IgD-negative memory B cell (primary cell): ENCODE measurements around the gene PRCD. TPM values are rescaled to one million over a fixed set of nuclear protein-coding genes. Genes with fewer than 3 reads are reported as not detected.
"Not testable (repeated sequence)": the region's sequence is repeated elsewhere in the genome, so short reads cannot be mapped to it uniquely, and the experiment has no call there.

Experiments used
- H3K27ac Mint-ChIP-seq, 3 donors: one replicate each; pipeline ENCODE4 v1.8.0; 2020 to 2022; ENCODE audit warnings: mild to moderate bottlenecking in 3 of 3, mixed read lengths in 3 of 3, moderate library complexity in 1 of 3
- H3K27me3 Mint-ChIP-seq: one replicate; pipeline ENCODE4 v1.8.0; 2021; ENCODE audit warnings: mixed read lengths
- H3K36me3 Mint-ChIP-seq: one replicate; pipeline ENCODE4 v1.8.0; 2020; ENCODE audit warnings: mild to moderate bottlenecking, mixed read lengths
- H3K4me1 Mint-ChIP-seq, 3 donors: one replicate each; pipeline ENCODE4 v1.8.0; 2020 to 2022; ENCODE audit warnings: mixed read lengths in 3 of 3, mild to moderate bottlenecking in 1 of 3
- H3K4me3 Mint-ChIP-seq, 4 donors: one replicate each; pipeline ENCODE4 v1.8.0; 2020 to 2022; ENCODE audit warnings: mild to moderate bottlenecking in 4 of 4, mixed read lengths in 4 of 4, moderate library complexity in 3 of 4
- H3K9me3 Mint-ChIP-seq, 3 donors: one replicate each; pipeline ENCODE4 v1.8.0; 2020 to 2021; ENCODE audit warnings: mixed read lengths in 3 of 3, mild to moderate bottlenecking in 1 of 3
- polyA plus RNA-seq: library from polyadenylated mRNA; unstranded; fragments of 300-500 nt; fragmentation: Illumina TruSeq; gene quantifications from one replicate; pipeline ENCODE4 v1.2.3, GENCODE V29; 2021

PRCD gene
- polyA plus RNA-seq, 1 donor from 2014 or later, result 24.4 TPM

- Mint-ChIP-seq H3K36me3 (peaks cover 10% of the 10 kb centered on the region), H3K27ac (peak overlapping the region; percentile 0 to 99 (median 90)), H3K9me3 (no peaks in the 10 kb centered on the region), H3K4me1 (peaks cover 35 to 49% (median 36%) of the 10 kb centered on the region in 3 donors), H3K27me3 (no peaks in the 10 kb centered on the region), H3K4me3 (peak overlapping the region; percentile 94 to 100 (median 99))
Measured at GRCh38 chr17:76500074-76500746, 39.6 kb upstream of the PRCD start.

GRCh38 chr17:76500747-76501017 is 39.2 kb upstream of the PRCD start:
- Mint-ChIP-seq H3K36me3 (peaks cover 10% of the 10 kb centered on the region), H3K27me3 (no peaks in the 10 kb centered on the region), H3K4me3 (peak overlapping the region; percentile 94 to 100 (median 99)), H3K4me1 (peaks cover 31 to 47% (median 34%) of the 10 kb centered on the region in 3 donors), H3K27ac (peak overlapping the region; percentile 0 to 99 (median 90)), H3K9me3 (no peaks in the 10 kb centered on the region)

- Mint-ChIP-seq H3K36me3 (peaks cover 10% of the 10 kb centered on the region), H3K27me3 (no peaks in the 10 kb centered on the region), H3K9me3 (no peaks in the 10 kb centered on the region), H3K27ac (peak within 1 kb of the TSS; percentile 93 to 99 (median 94)), H3K4me3 (peak within 1 kb of the TSS; percentile 95 to 100 (median 99)), H3K4me1 (peaks cover 26 to 43% (median 29%) of the 10 kb centered on the region in 3 donors)
Measured at GRCh38 chr17:76501018-76501826, 38.6 kb upstream of the PRCD start, which contains the start of gene RHBDF2. RHBDF2 (minus strand) TSS chr17:76501423; CDS start chr17:76481524, 19,899 bp downstream.

GRCh38 chr17:76501827-76502307 is 38.0 kb upstream of the PRCD start:
- peak overlapping the region; percentile 93 to 96 (median 94) for H3K27ac Mint-ChIP-seq
- no peaks in the 10 kb centered on the region for H3K9me3 Mint-ChIP-seq
- H3K36me3 Mint-ChIP-seq, result peaks cover 10% of the 10 kb centered on the region
- peaks cover 24 to 41% (median 28%) of the 10 kb centered on the region in 3 donors for H3K4me1 Mint-ChIP-seq
- H3K4me3 Mint-ChIP-seq, result peak overlapping the region; percentile 95 to 99 (median 98)
- H3K27me3 Mint-ChIP-seq, result no peaks in the 10 kb centered on the region

- Mint-ChIP-seq H3K36me3 (peaks cover 7% of the 10 kb centered on the region), H3K27ac (peak overlapping the region; percentile 93 to 96 (median 94)), H3K27me3 (no peaks in the 10 kb centered on the region), H3K9me3 (no peaks in the 10 kb centered on the region), H3K4me3 (peak overlapping the region; percentile 23 to 99 (median 43)), H3K4me1 (peaks cover 17 to 33% (median 24%) of the 10 kb centered on the region in 3 donors)
Measured at GRCh38 chr17:76502341-76503211, 37.3 kb upstream of the PRCD start.

- H3K27ac Mint-ChIP-seq, result peak overlapping the region; percentile 2 to 88 (median 85)
- H3K4me1 Mint-ChIP-seq, result peaks cover 11 to 23% (median 21%) of the 10 kb centered on the region in 3 donors
- H3K36me3 Mint-ChIP-seq, result peaks cover 3% of the 10 kb centered on the region
- peak overlapping the region in 3 of 4 donors; percentile 55 to 94 (median 86) for H3K4me3 Mint-ChIP-seq
- H3K27me3 Mint-ChIP-seq, result no peaks in the 10 kb centered on the region
- no peaks in the 10 kb centered on the region for H3K9me3 Mint-ChIP-seq
Measured at GRCh38 chr17:76504117-76504516, 35.7 kb upstream of the PRCD start.

- peaks cover 6 to 23% (median 22%) of the 10 kb centered on the region in 3 donors for H3K4me1 Mint-ChIP-seq
- no peaks in the 10 kb centered on the region for H3K9me3 Mint-ChIP-seq
- H3K36me3 Mint-ChIP-seq, result no peaks in the 10 kb centered on the region
- peak overlapping the region in 3 of 4 donors; percentile 10 to 37 (median 28) for H3K4me3 Mint-ChIP-seq
- H3K27me3 Mint-ChIP-seq, result no peaks in the 10 kb centered on the region
- H3K27ac Mint-ChIP-seq, result peak overlapping the region in 1 of 3 donors; percentile 54
Measured at GRCh38 chr17:76506408-76507345, 33.2 kb upstream of the PRCD start.

GRCh38 chr17:76508472-76509063 is 31.3 kb upstream of the PRCD start:
- H3K27ac Mint-ChIP-seq, result peak overlapping the region in 1 of 3 donors; percentile 63
- not testable (repeated sequence) for H3K27me3 Mint-ChIP-seq, H3K4me3 Mint-ChIP-seq, H3K9me3 Mint-ChIP-seq, H3K36me3 Mint-ChIP-seq
- H3K4me1 Mint-ChIP-seq, result peaks cover 5 to 18% (median 11%) of the 10 kb centered on the region in 3 donors

- peaks cover 7 to 25% (median 20%) of the 10 kb centered on the region in 3 donors for H3K4me1 Mint-ChIP-seq
- H3K27me3 Mint-ChIP-seq, result no peaks in the 10 kb centered on the region
- no peaks in the 10 kb centered on the region for H3K9me3 Mint-ChIP-seq
- H3K36me3 Mint-ChIP-seq, result no peaks in the 10 kb centered on the region
- H3K27ac Mint-ChIP-seq, result no peak overlapping the region
- no peak overlapping the region for H3K4me3 Mint-ChIP-seq
Measured at GRCh38 chr17:76510831-76511244, 29.0 kb upstream of the PRCD start.

GRCh38 chr17:76511668-76512365 is 28.0 kb upstream of the PRCD start:
- Mint-ChIP-seq H3K27me3 (no peaks in the 10 kb centered on the region), H3K9me3 (no peaks in the 10 kb centered on the region), H3K4me3 (no peak overlapping the region), H3K27ac (peak overlapping the region in 1 of 3 donors; percentile 52), H3K36me3 (no peaks in the 10 kb centered on the region), H3K4me1 (peaks cover 7 to 23% (median 20%) of the 10 kb centered on the region in 3 donors)

- H3K9me3 Mint-ChIP-seq, result no peaks in the 10 kb centered on the region
- H3K27ac Mint-ChIP-seq, result peak overlapping the region; percentile 42 to 96 (median 60)
- peaks cover 7 to 22% (median 20%) of the 10 kb centered on the region in 3 donors for H3K4me1 Mint-ChIP-seq
Measured at GRCh38 chr17:76512366-76513305, 27.2 kb upstream of the PRCD start.

GRCh38 chr17:76513306-76513692 is 26.5 kb upstream of the PRCD start:
- peak overlapping the region in 1 of 4 donors; percentile 43 for H3K4me3 Mint-ChIP-seq
- H3K27ac Mint-ChIP-seq, result peak overlapping the region; percentile 42 to 96 (median 60)
- H3K27me3 Mint-ChIP-seq, result no peaks in the 10 kb centered on the region
- H3K36me3 Mint-ChIP-seq, result no peaks in the 10 kb centered on the region
- no peaks in the 10 kb centered on the region for H3K9me3 Mint-ChIP-seq
- H3K4me1 Mint-ChIP-seq, result peaks cover 7 to 21% (median 19%) of the 10 kb centered on the region in 3 donors

More at GRCh38 chr17:76512366-76513305, 27.2 kb upstream of the PRCD start:
- peak overlapping the region in 1 of 4 donors; percentile 63 for H3K4me3 Mint-ChIP-seq
- H3K36me3 Mint-ChIP-seq, result no peaks in the 10 kb centered on the region
- H3K27me3 Mint-ChIP-seq, result no peaks in the 10 kb centered on the region
